KG1 (cell line): ENCODE results near the gene STXBP6.

Source experiments
- DNase-seq: peaks from one replicate; lab custom pipeline; 2025; lab: John Stamatoyannopoulos, UW

Gene STXBP6

DNA sequence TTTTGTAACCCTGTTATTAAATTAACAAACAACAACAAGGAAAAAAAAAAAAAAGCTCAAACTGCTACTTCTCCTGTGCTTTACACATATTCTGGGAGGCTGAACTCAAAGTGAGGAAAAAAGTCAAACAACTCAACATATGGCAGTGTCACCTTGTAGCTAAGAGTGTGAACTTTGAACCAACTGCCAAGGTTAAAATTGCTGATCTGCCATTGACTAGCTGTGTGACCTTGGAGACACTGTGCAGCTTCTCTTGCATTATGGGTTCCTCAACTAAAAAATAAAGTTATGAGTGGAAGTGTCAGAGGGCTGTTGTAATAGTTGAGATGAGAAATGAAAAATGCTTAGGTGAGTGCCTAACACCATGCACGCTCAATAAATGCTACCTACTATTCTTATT lies 34.2 kb downstream of the STXBP6 start:
- no peak for DNase-seq

DNA sequence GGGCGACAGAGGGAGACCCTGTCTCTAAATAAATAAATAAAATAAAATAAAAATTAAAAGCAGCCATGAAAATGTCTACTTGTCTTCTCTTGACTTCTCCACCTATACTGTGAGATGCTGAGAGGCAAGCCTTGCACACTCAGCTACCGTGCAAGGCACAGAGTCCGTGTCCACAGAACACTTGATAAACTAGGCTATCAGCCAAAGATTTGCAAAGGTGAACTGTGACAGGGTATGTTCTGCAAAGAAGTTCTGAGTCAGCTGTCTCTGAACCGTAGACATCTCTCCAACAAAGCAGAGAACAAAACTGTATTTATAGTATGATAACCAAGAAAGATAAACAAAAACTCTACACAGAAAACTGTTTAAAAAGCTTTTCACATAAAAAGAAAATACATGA lies 35.5 kb downstream of the STXBP6 start:
- DNase-seq = no peak

DNA sequence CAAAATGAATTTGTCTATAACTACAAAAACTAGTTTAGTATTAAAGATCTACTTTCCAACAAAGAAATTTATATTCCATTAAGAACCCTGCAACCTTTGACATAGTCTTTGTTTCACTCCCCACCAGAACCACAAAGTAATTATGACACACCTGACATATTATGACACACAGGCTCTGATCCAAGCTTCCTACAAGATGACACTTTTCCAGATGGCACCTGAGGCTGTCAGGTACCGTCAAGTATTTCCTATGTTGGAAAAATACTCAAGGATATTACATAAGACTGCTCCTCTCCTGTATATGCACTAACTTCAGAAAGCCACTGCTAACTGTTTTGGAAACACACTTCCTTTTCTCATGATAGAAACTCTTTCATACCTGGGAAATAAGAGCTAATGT lies 38.9 kb downstream of the STXBP6 start:
- DNase-seq = no peak

DNA sequence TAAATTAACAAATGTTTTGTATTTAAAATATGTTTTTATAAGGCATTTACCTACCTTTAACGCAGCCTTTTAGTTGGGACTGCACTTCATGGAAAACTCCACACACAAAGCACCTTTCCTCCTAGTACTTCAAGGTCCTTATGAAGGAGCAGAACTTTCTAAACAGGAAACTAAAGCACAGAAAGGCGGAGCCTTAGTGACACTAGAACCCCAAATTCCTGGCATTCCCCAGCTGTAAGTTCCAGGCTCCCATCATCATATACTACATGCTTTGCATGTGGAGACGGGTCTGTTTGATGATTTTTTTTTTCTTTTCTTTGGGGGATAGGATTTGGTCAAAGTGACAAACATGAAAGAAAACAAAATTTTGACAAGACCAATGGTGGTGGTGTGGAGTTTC lies 39.5 kb downstream of the STXBP6 start:
- no peak for DNase-seq

DNA sequence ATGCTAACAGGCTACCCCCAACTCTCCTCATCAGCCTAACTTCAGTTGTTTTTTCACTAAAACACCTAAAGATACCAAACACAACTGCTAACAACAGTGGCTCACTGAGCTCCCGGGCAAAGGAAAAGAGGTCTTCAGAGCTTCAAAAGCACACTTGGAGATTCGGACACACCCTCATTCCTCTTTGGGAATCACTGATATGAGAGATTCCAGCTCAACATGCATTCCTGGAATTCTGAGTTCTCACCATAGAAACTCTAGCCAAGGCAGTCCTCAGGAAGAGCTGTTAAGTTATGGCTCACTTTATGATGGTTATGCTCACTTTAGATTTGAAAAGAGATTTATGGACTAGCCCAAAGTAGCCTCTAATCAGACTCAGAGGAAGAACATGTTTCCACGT lies 40.1 kb downstream of the STXBP6 start:
- no peak for DNase-seq

DNA sequence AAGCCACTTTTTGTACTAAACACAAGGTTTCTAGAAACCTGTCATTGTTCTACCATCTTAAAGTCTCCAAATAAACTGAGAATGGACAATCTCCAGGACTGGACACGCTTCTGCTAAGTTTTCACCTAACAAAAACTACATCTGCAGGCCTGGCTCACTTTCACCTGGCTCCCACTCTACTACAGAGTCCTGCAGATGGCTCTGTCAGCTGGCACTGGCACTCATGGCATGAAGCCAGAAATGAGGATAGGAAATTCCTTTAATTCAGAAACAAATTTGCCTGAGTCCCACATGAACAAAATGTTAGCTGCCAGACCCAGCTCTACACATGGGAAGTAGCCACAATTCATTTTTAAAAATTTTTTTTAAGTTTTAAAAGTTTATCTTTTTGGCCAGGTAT lies 42.1 kb downstream of the STXBP6 start:
- no peak for DNase-seq

DNA sequence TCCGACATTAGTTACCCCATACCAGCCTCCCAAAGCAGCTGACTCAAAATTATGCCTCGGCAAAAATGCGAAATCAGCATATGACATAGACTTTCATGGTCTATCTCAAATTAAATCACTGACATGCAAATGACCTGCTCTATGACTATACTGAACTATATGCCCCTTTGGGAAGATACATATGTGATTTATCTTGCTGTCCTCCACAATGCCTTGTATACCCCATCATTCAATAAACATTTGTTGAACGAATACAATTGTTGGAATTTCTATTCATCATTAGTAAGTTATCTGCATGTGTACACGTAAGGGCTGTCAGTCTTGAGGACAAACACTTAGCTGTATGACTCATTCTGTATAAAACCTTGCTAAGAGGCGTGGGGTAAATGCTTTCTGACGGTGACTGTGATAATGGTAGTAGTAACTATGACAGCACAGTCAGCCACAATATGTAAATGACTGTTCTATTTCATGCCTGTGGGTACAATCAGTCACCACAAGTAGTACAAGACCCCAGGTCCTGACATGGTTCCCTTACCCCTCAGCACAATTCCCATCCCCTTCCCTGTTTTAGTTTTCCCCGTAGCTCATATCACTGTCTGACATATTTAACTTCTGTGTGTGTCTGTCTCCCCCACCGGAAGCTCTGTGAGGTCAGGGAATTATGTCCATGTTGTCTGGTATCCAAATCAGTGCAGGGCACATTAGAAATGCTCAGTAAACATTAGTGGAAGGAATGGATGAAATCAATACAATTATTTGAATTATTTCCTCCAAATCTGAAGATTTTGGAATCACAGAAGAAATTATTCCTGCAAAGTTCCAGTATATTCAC lies 42.8 kb downstream of the STXBP6 start:
- DNase-seq = no peak

DNA sequence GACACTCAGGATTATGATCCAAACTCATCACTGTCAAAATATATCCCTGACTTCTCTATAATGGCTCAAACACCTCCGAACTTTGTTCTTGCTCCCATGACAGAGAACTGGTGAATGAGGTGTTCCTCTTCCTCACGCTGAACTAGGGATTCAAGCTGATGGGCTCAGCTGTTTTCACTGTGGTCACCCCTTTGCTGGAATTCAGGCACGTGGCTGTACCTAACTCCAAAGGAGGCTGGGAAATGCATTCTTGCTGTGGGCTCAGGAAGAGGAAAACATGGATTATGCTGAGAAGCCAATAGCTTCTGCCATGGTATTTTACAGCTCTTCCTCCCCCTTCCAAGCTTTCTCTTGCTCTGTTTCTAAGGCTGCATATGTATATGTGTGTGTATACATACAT lies 43.9 kb downstream of the STXBP6 start:
- DNase-seq = no peak

DNA sequence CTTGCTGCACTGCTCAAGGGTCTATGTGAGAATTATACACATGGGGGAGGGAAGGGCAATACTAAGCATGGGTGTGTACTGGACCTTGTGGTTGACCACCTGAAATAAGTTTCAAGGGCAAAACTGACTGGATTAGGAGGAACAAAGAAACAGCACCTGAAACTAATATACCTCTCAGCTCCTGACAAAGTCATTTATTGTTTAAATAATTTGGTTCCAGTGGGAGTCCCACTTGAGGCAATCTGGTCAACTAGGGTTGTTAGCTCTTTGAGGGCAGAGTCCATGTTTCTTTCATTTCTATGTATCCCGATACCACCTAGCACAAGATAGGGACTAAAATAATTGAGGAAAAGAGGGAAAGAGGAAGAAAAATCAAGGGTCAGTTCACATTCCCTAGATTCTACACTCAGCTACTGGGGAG lies 45.5 kb downstream of the STXBP6 start:
- DNase-seq = no peak

DNA sequence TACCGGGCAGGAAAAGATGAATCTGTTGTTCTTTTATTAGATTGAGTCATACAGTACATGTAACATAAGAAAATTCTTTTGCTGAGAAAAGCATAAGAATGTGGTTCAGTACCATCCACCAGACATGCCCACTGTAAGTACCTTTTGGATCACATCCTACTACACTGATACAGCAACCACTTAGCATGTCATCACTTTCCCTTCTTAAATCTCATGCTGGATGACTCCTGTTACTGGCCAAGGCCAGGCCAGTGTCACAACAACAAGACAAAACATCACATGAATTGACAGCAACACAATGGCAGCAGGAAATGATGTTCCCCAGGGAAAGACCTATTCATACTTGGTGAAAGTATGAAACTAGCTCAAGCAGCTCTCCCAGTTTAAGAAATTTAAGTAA lies 46.4 kb downstream of the STXBP6 start:
- DNase-seq = no peak

DNA sequence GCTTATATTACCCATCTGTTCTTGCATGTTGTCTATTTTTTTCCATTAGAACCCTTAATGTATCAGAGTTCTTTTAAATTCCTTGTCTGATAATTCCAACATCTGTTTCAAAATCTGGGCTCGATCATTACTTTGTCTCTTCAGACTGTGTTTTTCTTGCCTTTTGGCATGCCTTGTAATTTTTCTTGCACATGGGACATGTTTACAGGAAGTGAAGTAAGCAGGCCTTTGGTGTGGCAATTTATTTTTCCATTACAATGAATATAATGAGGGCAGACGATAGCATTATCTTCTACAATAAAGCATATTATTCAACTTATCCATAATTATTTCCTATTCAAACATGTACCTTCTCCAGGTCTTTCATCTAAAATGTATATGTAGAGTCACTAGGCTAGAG lies 48.3 kb downstream of the STXBP6 start:
- no peak for DNase-seq

DNA sequence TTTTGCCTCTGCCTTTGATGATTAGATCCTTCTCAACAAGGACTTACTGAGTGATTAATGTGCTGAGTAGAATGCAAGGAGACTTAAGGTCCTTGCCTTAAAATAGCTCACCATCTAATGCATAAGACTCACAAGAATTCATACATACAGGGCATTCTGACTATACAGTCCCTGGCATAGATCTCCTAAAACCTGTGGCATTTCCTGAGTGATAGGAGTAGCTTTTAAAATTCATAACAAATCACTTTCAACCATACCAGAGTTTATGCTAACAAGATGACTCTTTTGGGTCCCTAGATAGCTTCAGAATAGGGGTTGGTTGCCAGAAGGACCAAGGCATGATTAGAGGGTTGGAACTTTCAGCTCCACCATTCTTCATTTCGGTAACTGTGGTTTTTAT lies 48.8 kb downstream of the STXBP6 start:
- no peak for DNase-seq

DNA sequence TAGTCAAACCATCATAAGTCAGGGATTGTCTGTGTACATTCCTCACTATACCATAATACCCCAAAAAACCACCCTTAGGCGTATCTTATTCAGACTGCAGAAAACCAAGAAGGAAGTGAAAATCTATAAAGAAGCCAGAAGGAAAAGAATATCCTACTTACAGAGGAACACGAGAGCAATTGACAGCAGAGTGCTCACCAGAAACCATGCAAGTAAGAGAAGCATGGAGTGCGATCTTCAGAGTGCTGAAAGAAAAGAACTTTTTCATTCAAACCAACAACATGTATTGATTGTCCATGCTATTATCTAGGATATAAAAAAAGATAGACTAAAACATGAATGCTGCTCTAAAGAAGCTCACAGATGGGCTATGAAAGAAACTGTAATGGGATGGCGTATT lies 50.8 kb downstream of the STXBP6 start:
- DNase-seq = no peak

DNA sequence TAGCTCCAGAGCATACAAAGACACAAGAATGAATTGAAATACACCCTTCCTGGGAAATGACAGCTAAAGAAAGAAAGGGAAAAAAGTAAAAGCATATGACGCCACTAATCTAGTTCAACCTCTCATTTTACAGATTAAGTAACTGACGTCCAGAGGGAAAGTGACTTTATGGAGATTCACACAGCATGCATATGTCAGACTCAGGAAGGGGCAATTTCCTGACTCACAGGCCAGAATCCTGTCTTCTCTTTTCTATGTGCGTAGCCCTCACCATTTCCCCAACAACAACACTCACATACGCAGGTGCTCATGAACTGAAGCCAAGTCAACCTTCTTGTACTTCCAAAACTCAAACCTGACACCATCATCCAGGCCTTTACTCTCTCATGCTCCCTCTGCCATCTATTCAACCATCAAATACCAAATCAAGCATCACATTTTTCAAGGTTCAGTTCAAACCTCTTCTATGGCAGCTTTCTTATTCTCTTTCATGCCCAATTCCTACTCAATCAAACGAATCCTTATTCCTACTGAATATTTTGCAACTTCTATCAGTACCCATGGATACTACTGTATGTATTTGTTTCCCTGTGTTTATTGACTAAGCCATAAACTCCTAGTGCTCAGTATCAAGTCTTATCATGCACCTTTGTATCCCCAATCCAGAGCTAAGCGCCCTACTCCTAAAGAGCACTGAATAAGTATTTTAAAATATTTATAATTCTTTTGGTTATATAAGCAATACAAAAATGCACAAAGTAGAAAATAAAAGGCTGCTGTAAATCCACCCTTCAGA lies 52.8 kb downstream of the STXBP6 start:
- no peak for DNase-seq

DNA sequence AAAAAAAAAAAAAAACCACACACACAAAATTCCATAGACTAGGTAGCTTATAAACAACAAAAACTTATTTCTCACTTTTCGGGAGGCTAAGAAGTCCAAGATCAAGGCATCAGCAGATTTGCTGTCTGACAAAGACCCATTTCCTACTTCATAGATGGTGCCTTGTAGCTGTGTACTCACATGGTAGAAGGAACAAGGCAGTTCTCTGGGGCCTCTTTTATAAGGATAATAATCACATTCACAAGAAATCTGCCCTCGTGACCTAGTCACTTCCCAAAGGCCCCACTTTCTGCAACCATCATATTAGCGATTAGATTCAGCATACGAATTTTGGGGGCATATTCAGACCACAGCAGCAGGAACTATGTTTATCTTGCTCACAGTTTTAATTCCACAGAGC lies 54.9 kb downstream of the STXBP6 start:
- no peak for DNase-seq

DNA sequence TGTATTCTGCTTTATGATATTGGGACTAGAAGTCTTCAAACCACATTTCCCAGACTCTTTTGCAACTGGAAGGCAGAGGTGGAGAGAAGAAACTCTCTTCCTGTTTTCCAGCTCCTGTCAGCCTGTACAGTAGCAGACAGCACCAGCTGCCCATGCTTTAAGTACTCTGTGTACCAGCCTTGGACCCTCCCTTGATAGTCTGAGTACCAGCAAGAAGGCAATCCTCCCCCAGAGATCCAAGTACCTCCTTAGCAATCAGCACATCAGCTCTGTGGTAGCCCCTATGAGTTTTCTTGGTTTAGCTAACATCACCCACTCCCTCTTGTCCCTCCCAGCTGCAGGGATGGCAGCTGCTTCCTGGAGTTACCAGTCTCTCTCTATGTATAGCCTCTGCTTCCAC lies 56.3 kb downstream of the STXBP6 start:
- DNase-seq = no peak

DNA sequence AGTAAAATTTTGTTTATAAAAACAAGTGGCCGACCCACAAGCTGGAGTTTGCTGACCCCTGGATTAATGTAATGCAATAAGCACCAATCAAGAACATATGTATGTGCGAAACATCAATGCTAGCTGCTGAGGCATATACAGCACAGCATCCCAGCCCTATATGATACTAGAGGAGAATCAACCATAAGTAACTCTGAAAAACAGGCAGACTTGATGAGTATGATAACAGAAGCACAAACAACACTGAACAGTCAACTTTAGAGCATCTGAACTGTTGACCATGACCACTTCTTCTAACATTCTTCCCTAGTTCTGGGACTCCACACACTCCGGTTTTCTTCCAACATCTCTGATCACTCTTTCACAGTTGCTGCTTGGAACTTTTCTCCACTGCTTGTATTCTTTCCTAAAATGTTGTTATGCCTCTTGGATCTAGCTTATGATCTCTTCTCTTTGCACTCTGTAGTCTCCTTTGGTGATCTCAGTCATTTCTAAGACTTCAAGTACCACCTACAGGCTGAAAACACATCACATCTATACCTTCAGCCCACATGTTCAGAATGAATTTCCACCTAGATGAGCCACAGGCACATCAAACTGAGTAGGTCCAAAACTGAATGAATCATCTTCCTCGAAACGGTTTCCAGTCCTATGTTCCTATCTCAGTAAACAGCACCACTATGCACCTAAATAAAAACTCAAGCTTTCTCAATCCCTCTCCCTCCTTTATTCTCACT lies 57.2 kb downstream of the STXBP6 start:
- DNase-seq = no peak

DNA sequence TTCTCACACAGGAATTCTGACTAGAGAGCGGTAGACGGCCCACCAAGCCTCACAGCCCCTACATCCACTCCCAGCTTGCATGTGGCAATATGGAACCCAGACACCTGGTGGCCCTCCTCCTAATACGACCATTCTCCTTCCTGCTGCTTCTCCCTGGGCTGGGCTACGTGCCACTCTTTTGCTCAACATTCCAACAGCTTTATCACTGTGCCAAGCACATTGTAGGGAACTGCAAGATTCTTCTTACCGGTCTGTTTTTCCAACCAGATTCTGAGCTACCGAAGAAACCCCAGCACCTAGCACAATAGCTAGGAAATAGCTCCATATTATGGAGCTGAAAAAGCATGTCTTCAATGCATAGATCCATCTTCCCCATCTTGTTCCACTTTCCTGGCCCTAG lies 58.1 kb downstream of the STXBP6 start:
- DNase-seq = no peak

DNA sequence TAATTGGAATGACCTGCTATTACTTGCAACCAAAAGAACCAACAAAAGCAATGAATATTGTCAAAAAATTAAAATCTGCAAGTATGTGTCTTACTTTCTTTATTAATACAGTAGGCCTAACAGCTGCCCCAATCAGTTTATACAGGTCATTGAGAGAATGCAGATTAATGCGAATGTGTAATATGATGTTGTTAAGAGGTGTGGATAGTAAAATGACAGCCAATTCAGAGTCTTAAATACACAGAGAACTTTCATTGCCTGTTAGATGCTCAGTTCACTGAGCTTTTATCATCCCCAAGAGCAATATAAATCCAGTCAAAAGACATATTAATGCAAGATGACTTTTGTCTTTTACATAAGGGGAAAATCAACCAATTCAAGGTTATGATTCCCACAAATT lies 58.7 kb downstream of the STXBP6 start:
- no peak for DNase-seq

DNA sequence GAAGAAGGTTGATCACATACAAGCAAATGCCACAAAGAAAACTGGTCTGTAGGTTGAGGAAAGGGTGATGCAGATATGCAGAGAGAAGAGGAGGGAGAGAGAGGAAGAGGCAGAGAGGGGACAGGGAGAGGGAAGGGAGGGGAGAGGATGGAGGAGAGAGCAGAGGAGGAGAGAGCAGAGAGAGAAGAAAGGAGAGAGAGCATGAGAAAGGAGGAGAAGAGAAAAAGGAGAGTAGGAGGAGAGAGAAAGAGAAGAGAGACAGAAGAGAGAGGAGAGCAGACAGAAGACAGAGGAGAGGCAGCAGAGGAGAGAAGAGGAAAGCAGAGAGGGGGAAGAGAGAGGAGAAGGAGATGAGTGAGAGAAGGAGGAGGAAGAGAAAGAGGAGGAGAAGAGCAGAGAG lies 59.2 kb downstream of the STXBP6 start:
- no peak for DNase-seq

DNA sequence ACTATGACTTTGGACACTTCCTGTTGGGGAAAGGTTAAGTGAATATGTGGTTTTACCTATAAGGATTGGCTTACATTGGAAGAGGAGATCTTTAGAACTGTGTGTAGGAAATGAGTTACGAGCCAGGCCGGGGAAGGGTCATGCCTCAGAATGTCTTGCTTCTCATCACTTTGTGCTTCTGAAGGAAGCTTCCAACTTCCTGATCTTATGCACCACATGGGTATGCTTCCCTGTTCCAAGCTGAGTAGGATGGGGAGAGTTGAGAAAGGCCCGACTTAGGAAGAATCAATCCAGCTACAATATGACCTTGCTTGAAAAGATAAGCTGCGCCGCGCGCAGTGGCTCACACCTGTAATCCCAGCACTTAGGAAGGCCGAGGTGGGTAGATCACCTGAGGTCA lies 59.9 kb downstream of the STXBP6 start:
- DNase-seq = no peak

DNA sequence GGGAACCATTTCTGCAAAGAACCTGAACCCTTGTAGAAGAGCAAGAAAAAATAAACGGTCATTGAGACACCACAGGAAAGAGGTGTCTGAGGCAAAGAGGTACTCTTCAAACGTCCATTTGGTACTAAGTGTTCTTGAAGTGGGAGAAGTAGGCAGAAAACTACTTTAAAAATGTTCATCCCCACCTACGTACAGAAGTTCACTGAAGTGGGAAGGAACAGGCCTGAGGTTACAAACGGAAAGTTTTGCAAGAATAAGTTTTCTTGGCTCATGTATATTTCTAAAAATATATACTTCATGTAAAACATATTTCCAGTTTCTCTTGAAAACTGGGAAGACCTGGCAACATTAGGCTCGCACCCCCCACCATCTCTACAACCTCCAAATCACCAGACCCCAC lies 61.2 kb downstream of the STXBP6 start:
- DNase-seq = no peak
